Activated CD4-positive, alpha-beta T cell treated with anti-CD3 and anti-CD28 coated beads, Interleukin-2, amount 10 ng/mL, durations not matched to agents 7 days and 5 days (primary cell): ENCODE data around the gene PNCK. TPM values are rescaled to one million over a fixed set of nuclear protein-coding genes. Genes with fewer than 3 reads are reported as not detected.
"Not testable (repeated sequence)": the region's sequence is repeated elsewhere in the genome, so short reads cannot be mapped to it uniquely, and the experiment has no call there.

Experiments used
- CTCF ChIA-PET: fragments of 350-600 bp; sonication (Branson Sonifier 250); formaldehyde crosslinking; loops from one replicate; lab custom pipeline; 2021; ENCODE audit warnings: antibody characterized with exemption; lab: Charles Lee
- POLR2A ChIA-PET: fragments of 350-600 bp; sonication (Branson Sonifier 250); formaldehyde crosslinking; loops from one replicate; lab custom pipeline; 2021; ENCODE audit warnings: antibody characterized with exemption; lab: Charles Lee
- DNase-seq: peaks from one replicate; pipeline ENCODE4 v3.0.0-alpha.2; 2020
- H3K27ac Mint-ChIP-seq: one replicate; pipeline ENCODE4 v1.8.0; 2021; ENCODE audit warnings: mild to moderate bottlenecking, moderate library complexity, mixed read lengths
- H3K27me3 Mint-ChIP-seq: one replicate; pipeline ENCODE4 v1.8.0; 2021; ENCODE audit warnings: mixed read lengths
- H3K36me3 Mint-ChIP-seq: one replicate; pipeline ENCODE4 v1.8.0; 2021; ENCODE audit warnings: low read depth, mixed read lengths
- H3K4me1 Mint-ChIP-seq: one replicate; pipeline ENCODE4 v1.8.0; 2021; ENCODE audit warnings: mixed read lengths
- H3K4me3 Mint-ChIP-seq: one replicate; pipeline ENCODE4 v1.8.0; 2021; ENCODE audit warnings: mild to moderate bottlenecking, moderate library complexity, mixed read lengths
- H3K9me3 Mint-ChIP-seq: one replicate; pipeline ENCODE4 v1.8.0; 2021; ENCODE audit warnings: mixed read lengths
- total RNA-seq, 2 experiments: library from RNA; stranded (reverse); gene quantifications; one replicate each; pipeline ENCODE4 v1.2.3, GENCODE V29; 2021

PNCK gene
- total RNA-seq, 2 experiments from 2014 or later: not detected

DNA sequence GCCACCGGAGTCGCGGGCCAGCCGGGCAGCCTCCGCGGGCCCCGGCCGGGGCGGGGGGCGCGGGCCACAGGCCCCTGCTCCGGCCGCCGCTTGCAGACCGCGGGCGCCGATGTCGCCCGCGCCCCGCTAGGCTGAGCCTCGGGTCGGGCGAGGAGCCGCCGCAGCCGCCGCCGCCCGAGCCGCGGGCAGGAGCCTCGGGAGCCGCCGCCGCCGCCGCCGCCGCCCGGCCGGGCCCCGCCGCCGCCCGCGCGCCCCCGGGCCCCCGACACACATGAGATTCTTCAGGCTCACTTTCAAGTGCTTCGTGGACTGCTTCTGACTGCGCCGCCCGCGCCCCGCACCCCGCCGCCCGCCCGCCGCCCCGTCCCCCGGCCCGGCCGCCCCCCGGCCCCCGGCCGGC, 14.5 kb upstream of the PNCK start:
- CTCF ChIA-PET: interaction anchor here (0.6 kb wide), 1 partner anchor 90 kb away, joined by 4 read pairs; no protein-coding TSS in a partner anchor

DNA sequence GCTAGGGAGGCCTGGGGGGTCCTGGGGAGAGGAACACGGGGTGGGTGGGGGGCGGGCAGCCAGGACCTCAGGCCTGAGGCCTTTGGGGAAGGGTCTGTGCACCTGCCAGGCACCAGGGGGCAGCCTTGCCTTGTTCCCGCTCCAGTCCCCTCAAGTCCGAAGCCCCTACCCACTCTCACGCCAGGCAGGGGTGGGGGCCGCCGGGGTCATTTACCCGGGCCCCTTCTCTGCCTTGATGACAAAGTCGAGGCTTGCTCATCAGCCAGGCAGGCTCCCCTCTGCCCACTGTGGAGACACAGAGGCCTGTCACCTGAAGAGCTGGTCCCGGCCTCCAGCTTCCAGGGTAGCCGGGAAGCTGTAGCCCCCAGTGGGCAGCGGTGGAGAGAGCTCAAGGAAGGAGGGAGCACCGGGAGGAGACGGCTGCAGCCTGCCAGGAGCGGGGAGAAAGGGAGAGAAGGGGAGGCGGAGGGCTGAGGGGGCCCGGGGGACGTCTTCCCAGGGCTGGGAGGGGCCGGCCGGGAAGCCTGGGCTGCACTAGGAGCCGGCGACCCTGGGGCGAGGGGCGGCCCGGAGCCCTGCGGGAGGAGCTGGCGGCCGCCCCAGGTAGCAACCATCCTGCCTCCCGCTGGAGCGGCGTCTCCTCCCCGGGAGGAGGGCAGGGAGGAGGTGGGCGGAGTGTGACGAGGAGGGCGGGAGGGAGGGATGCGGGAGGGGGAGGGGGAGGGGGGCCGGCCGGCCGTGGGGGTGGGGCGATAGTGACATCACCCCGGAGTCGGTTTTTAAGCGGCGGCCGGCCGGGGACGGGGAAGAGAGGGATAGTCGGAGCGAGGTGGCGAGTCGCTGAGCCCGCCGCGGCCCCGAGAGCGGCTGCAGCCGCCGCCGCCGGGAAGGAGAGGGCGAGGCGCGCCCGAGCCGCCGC, 13.8 kb upstream of the PNCK start, which contains the start of gene SLC6A8:
SLC6A8 (plus strand) TSS at position 806 of the 919 bp plus-strand sequence. CDS start 649 bp downstream, outside the sequence.
- H3K4me1 Mint-ChIP-seq: no peaks in the 10 kb centered on the region
- H3K36me3 Mint-ChIP-seq: no peaks in the 10 kb centered on the region
- POLR2A ChIA-PET: no interaction called here
- peak within 1 kb of the TSS; percentile 66 for H3K27ac Mint-ChIP-seq
- CTCF ChIA-PET: interaction anchor here (0.6 kb wide), 1 partner anchor 89 kb away, joined by 4 read pairs; no protein-coding TSS in a partner anchor
- DNase-seq: peak; percentile 22
- peaks cover 14% of the 10 kb centered on the region for H3K27me3 Mint-ChIP-seq
- no peaks in the 10 kb centered on the region for H3K9me3 Mint-ChIP-seq
- H3K4me3 Mint-ChIP-seq: peak within 1 kb of the TSS; percentile 65

More for the DNA sequence above, 14.5 kb upstream of the PNCK start:
- Mint-ChIP-seq H3K27ac (no peak overlapping the region), H3K36me3 (no peaks in the 10 kb centered on the region), H3K4me1 (no peaks in the 10 kb centered on the region), H3K9me3 (no peaks in the 10 kb centered on the region), H3K4me3 (no peak overlapping the region), H3K27me3 (peaks cover 14% of the 10 kb centered on the region)
- no peak for DNase-seq
- POLR2A ChIA-PET: no interaction called here

DNA sequence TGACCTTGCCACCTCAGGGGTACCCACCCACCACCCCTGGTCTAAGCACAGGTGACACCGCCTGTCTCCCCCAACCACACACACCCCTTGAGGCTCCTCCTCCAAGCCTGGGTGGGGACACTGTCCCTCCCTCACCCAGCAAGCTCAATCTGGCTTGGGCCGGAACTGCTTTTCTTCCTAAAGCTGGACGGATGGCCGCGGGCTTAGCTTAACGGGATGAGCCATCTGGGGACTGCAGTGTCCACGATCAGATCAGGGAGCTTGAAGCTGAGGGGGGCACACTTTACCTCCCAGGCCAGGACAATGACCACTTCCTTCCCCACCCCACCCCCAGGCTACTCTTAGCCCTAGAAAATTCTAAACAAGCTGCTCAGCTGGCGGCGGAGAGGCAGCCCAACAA, 13.1 kb upstream of the PNCK start:
- DNase-seq: no peak
- Mint-ChIP-seq H3K36me3 (no peaks in the 10 kb centered on the region), H3K9me3 (no peaks in the 10 kb centered on the region), H3K27me3 (peaks cover 14% of the 10 kb centered on the region), H3K4me1 (no peaks in the 10 kb centered on the region), H3K4me3 (no peak overlapping the region), H3K27ac (no peak overlapping the region)
- POLR2A ChIA-PET: no interaction called here
- CTCF ChIA-PET: no interaction called here

DNA sequence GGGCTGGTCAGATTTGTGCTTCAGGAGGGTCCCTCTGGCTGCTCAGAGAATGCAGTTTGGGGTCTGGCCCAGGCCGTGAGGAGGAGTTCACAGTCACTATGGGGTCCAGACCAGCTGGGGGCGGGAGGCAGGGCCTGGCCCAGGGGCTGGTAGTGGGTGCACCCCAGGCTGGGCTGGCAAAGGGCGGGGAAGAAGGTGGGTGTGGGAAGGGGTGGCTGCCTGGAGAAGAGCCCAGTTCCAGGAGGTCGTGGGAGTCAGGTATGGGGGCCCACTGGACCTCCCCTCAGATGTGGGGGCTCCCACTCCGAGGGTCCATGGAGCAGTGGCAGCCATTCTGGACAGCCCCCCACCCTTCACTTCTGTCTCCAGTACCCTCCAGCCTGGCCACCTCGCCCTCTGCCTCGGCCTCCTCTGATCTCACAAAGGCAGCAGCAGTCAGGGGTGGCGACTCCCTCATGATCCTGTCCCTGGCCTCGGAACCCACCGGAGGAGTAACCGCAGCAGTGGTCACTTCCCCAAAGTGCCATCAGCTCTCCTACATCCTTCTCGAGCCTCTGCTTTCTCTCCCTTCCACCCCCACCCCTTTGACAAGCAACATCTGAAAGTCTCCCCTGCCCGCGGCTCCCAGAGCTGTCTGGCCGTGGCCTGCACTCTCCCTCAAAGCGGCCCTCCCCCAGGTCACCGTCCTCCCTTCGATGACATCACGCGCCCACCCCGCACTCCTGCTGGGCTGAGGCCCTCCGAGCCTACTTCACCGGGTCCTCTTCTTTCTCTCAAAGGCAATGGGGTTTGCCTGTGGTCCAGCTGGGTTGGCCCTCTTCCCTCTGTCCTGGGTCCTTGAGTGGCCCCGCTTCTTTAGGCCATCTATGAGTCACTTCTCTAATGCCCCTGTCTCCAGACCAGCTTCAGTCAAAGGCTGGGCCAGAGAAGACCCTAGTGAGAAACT, 12.4 kb upstream of the PNCK start:
- Mint-ChIP-seq H3K9me3 (no peaks in the 10 kb centered on the region), H3K4me1 (no peaks in the 10 kb centered on the region), H3K27me3 (peaks cover 14% of the 10 kb centered on the region), H3K4me3 (no peak overlapping the region), H3K27ac (no peak overlapping the region), H3K36me3 (no peaks in the 10 kb centered on the region)
- ChIA-PET POLR2A (no interaction called here), CTCF (interaction anchor here (0.5 to 0.7 kb wide), 2 partner anchors 77 to 312 kb away, joined by 3 to 4 read pairs; no protein-coding TSS in a partner anchor)
- DNase-seq: no peak

DNA sequence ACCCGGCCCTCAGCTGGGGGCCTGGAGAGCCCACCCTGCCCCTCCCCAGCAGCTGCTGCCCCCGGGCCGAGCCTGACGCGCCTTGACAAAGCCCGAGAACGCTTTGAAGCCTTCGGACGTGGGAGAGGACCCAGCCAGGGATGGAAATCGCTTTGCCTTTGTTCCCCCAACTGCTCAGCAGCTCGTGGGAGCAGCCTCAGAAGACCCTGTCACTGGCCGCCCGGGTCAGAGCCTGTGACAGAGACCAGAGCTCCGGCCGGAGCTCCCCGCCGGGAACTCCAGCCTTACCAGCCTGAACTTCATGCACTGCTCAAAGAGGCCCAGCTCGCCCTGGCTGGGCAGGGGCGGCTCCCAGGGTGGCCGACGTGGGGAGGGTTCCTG, 11.5 kb upstream of the PNCK start:
- ChIA-PET POLR2A (no interaction called here), CTCF (interaction anchor here (1.0 to 1.2 kb wide), 2 partner anchors 11 to 78 kb away, joined by 3 read pairs; no protein-coding TSS in a partner anchor)
- no peak overlapping the region for H3K27ac Mint-ChIP-seq
- no peak for DNase-seq
- H3K27me3 Mint-ChIP-seq: peaks cover 17% of the 10 kb centered on the region
- H3K4me1 Mint-ChIP-seq: no peaks in the 10 kb centered on the region
- no peaks in the 10 kb centered on the region for H3K9me3 Mint-ChIP-seq
- no peaks in the 10 kb centered on the region for H3K36me3 Mint-ChIP-seq
- no peak overlapping the region for H3K4me3 Mint-ChIP-seq

DNA sequence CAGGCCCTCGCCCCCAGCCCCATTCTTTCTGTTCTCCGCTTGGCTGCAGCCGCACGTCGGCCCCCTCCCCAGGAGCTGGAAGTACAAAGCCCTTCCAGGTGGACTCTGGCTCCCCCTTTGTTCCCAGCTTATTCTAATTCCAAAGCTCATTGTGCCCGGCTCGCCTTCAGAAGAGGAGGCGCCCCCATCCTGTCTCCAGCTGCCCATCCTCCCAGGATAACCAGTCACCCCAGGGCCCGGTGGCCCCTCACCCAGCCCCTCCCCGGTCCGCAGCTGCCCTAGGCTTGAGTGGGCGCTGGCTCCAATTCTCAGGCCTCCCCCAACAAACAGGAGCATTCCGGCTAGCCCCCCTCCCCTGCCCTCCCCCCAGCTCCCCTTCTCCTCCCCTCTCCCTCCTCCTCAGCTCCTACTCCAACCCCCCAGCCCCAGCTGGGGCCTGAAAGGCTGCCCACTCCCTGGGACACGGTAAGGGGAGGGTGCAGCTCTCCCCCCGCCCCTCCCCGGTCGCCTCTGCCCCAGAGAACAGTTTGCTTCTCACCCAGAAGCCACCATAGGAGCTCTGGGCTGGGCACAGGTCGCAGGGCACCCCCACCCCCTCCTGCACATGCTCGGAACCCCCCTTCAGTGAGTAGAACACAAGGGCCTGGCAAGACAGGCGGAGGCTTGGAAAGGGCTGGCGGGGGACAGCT, 11.0 kb upstream of the PNCK start:
- Mint-ChIP-seq H3K4me1 (no peaks in the 10 kb centered on the region), H3K36me3 (no peaks in the 10 kb centered on the region), H3K27ac (no peak overlapping the region), H3K27me3 (peaks cover 16% of the 10 kb centered on the region), H3K9me3 (no peaks in the 10 kb centered on the region), H3K4me3 (no peak overlapping the region)
- CTCF ChIA-PET: interaction anchor here (1.0 to 1.7 kb wide), 4 partner anchors 10 to 145 kb away, joined by 3 to 5 read pairs (median 3); no protein-coding TSS in a partner anchor
- no peak for DNase-seq
- POLR2A ChIA-PET: interaction anchor here (0.6 kb wide), 1 partner anchor 84 kb away, joined by 3 read pairs; no protein-coding TSS in a partner anchor

DNA sequence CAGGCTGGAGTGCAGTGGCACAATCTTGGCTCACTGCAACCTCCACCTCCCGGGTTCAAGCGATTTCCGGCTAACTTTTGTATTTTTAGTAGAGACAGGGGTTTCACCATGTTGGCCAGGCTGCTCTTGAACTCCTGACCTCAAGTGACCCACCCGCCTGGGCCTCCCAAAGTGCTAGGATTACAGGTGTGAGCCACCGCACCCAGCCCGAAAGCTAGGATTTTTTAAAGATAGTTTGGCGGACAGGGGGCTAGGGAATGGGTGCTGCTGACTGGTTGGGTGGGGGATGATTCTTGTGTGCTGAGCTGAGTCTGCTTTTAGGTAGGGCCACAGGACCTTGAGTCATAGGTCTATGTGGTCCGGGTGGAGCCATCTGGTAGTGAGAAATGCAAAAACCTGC, 9.9 kb upstream of the PNCK start:
- peaks cover 12% of the 10 kb centered on the region for H3K27me3 Mint-ChIP-seq
- H3K27ac Mint-ChIP-seq, H3K9me3 Mint-ChIP-seq, POLR2A ChIA-PET, H3K4me1 Mint-ChIP-seq, H3K36me3 Mint-ChIP-seq, DNase-seq, H3K4me3 Mint-ChIP-seq: not testable (repeated sequence)
- CTCF ChIA-PET: interaction anchor here (0.7 to 1.7 kb wide), 3 partner anchors 16 to 741 kb away, joined by 3 to 5 read pairs (median 3); no protein-coding TSS in a partner anchor

DNA sequence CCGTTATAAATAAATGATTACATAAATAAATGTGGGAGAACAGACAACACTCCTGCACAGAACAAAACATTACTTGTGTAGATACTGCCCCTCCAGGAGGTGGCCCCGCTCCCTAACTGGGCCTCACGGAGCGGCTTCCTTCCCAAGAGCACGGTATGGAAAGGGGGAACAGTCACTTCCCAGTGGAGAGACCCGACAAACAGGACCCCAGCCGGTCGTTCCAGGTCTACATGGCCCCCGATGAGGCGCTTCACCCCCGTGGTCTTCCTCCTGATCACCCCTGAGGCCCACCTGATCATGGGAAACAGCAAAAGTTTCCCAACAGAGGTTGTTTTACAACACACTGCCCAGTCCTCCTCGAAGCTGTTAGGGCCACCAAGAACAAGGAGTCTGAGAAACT, 7.6 kb upstream of the PNCK start:
- Mint-ChIP-seq H3K27ac (no peak overlapping the region), H3K4me1 (no peaks in the 10 kb centered on the region), H3K9me3 (no peaks in the 10 kb centered on the region), H3K36me3 (no peaks in the 10 kb centered on the region), H3K4me3 (no peak overlapping the region), H3K27me3 (peaks cover 7% of the 10 kb centered on the region)
- CTCF ChIA-PET: no interaction called here
- POLR2A ChIA-PET: no interaction called here
- no peak for DNase-seq

DNA sequence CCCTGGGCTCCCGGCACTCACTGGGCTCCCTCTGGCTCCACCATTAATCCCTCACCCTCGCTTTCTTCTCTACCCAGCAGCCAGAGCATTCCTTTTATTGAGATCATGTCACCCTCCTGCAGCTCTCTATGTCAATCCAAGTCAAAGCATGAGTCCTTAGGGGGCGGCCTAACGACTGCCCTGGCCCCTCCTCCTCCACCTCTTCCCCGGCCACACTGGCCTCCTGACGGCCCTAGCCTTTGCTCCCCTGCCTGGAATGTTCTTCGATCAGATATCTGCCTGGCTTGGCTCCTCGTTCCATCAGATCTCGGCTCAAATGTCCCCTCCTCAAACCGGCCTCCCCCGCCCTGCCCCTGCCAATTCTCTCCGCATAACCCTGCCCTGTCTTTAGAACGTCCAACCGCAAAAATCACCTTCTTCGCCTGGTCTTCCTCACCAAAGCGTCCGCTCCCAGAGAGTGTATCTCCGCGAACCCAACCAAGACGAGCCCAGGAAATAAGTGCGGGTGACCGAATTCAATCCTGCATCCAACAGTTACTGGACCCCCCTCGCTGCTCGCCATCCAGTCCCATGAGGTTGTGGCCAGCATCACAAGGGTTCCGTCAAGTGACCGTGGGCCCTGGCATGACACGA, 722 bp upstream of the PNCK start:
- DNase-seq: no peak
- Mint-ChIP-seq H3K27me3 (peaks cover 23% of the 10 kb centered on the region), H3K4me3 (no peak overlapping the region), H3K9me3 (no peaks in the 10 kb centered on the region), H3K27ac (no peak overlapping the region), H3K36me3 (no peaks in the 10 kb centered on the region), H3K4me1 (peaks cover 2% of the 10 kb centered on the region)
- POLR2A ChIA-PET: no interaction called here
- CTCF ChIA-PET: interaction anchor here (0.9 kb wide), 1 partner anchor 11 kb away, joined by 3 read pairs; no protein-coding TSS in a partner anchor

DNA sequence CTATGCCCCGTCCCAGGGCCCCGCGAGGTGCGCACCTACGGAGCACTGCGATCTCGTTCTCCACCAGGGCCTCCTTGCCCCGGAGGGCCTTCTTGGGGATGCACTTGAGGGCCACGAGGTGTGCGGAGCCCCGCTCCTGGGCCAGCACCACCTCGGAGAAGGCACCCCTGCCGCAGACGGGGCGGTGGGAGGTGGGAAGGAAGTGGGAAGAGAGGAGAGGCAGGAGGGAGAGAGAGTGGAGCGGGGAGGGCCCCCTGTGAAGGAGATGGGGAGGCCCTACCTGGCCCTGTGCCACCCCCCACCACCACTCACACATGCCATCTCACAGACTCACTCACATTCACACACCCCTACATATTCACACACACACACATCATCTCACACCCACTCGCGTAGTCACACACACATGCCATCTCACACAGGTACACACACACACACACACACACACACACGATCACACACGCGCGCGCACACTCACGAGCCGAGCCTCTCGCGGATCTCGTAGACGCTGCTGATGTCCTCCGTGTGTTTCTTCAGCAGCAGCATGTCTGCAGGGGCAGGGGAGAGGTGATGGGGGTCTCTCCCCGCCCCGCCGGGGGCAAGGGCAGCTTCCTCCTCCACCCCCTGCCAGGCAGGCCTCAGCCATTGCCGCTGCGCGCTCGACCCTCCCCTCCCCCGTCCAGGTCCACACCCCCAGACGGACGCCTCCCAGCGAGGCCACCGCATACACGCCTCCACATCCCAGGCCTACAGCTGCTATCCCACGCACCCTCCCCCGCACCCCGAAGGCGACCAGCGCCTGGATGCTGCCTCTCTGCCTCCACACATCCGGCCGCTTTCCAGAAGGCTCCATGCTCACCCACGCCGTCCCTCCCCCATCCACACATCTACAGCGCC, 834 bp downstream of the PNCK start:
- Mint-ChIP-seq H3K9me3 (no peaks in the 10 kb centered on the region), H3K4me1 (peaks cover 6% of the 10 kb centered on the region), H3K4me3 (no peak overlapping the region), H3K27ac (no peak overlapping the region), H3K36me3 (no peaks in the 10 kb centered on the region), H3K27me3 (peaks cover 23% of the 10 kb centered on the region)
- POLR2A ChIA-PET: no interaction called here
- DNase-seq: no peak
- CTCF ChIA-PET: no interaction called here
